ENCODE data around the gene MARCHF3.
"Not testable (repeated sequence)": the region's sequence is repeated elsewhere in the genome, so short reads cannot be mapped to it uniquely, and the experiment has no call there.

The MARCHF3 gene

GRCh38 chr5:126914801-126915436 is 115.4 kb downstream of the MARCHF3 start:
- DNase-seq = no peak

GRCh38 chr5:126912616-126913200 is 117.7 kb downstream of the MARCHF3 start:
- no peak for DNase-seq

- no peak for DNase-seq
Measured at GRCh38 chr5:126911986-126912385, 118.4 kb downstream of the MARCHF3 start.

- DNase-seq = no peak
Measured at GRCh38 chr5:126909856-126910255, 120.5 kb downstream of the MARCHF3 start.

GRCh38 chr5:126904407-126904806 is 126.0 kb downstream of the MARCHF3 start:
- DNase-seq = not testable (repeated sequence)

GRCh38 chr5:126900796-126901195 is 129.6 kb downstream of the MARCHF3 start:
- no peak for DNase-seq

- no peak for DNase-seq
Measured at GRCh38 chr5:126899476-126899875, 130.9 kb downstream of the MARCHF3 start.

GRCh38 chr5:126897851-126898630 is 132.3 kb downstream of the MARCHF3 start:
- no peak for DNase-seq

GRCh38 chr5:126896170-126896702 is 134.1 kb downstream of the MARCHF3 start:
- DNase-seq = no peak

- not testable (repeated sequence) for DNase-seq
Measured at GRCh38 chr5:126895712-126896111, 134.6 kb downstream of the MARCHF3 start.

GRCh38 chr5:126890414-126890813 is 139.9 kb downstream of the MARCHF3 start:
- not testable (repeated sequence) for DNase-seq

- DNase-seq = no peak
Measured at GRCh38 chr5:126888175-126888574, 142.2 kb downstream of the MARCHF3 start.

- no peak for DNase-seq
Measured at GRCh38 chr5:126884269-126884819, 146.0 kb downstream of the MARCHF3 start.

- DNase-seq = no peak
Measured at GRCh38 chr5:126883564-126884245, 146.7 kb downstream of the MARCHF3 start.

- DNase-seq = no peak
Measured at GRCh38 chr5:126881821-126882600, 148.3 kb downstream of the MARCHF3 start.

- DNase-seq = no peak
Measured at GRCh38 chr5:126878634-126879033, 151.7 kb downstream of the MARCHF3 start.

- DNase-seq = no peak
Measured at GRCh38 chr5:126878085-126878484, 152.3 kb downstream of the MARCHF3 start.

- DNase-seq = no peak
Measured at GRCh38 chr5:126877602-126878001, 152.8 kb downstream of the MARCHF3 start.

- DNase-seq = no peak
Measured at GRCh38 chr5:126875303-126875785, 155.0 kb downstream of the MARCHF3 start.

- no peak for DNase-seq
Measured at GRCh38 chr5:126872561-126873354, 157.6 kb downstream of the MARCHF3 start.

GRCh38 chr5:126871441-126871840 is 158.9 kb downstream of the MARCHF3 start:
- no peak for DNase-seq

Data from hippocampal formation (tissue), 2 donors.